ENCODE measurements around the gene DEDD. TPM values are rescaled to one million over a fixed set of nuclear protein-coding genes. Genes with fewer than 3 reads are reported as not detected.
A peak's percentile ranks its signal among the peaks of the same experiment; 100 is the strongest.

The DEDD gene
- total and polyA plus RNA-seq, 2 of the 13 experiments (the other 11 are each of a cell fraction or from before 2014, with no cell fraction given) = 12.6 to 27.8 TPM

- TF ChIP-seq ARID5B (CRISPR knock-in tag; IDR thresholded peaks at IDR 0.05) (no peak; the same call in none of the 2 replicates), ZNF616 (CRISPR knock-in tag; IDR thresholded peaks at IDR 0.05; ENCODE audit: low read depth) (no peak), STAT6 (CRISPR knock-in tag; IDR thresholded peaks at IDR 0.05; ENCODE audit: borderline replicate concordance) (peak; percentile 57; the same call in 1 of the 2 replicates), ZFP62 (CRISPR knock-in tag; IDR thresholded peaks at IDR 0.05) (no peak), MATR3 (CRISPR knock-in tag; IDR thresholded peaks at IDR 0.05) (no peak), ZFP36 (IDR thresholded peaks at IDR 0.05; ENCODE audit: borderline replicate concordance, low read depth, low read length, partially characterized antibody) (no peak), FOXM1 (CRISPR knock-in tag; IDR thresholded peaks at IDR 0.05) (no peak), SNRNP70 (IDR thresholded peaks at IDR 0.05; ENCODE audit: low read depth, low read length) (no peak), HNRNPUL1 (IDR thresholded peaks at IDR 0.05; ENCODE audit: low read depth, low read length) (no peak), PCBP1 (IDR thresholded peaks at IDR 0.05; ENCODE audit: borderline replicate concordance, low read depth, low read length) (no peak), HDAC6 (IDR thresholded peaks at IDR 0.05; ENCODE audit: low read depth, low read length) (no peak), GPN1 (CRISPR knock-in tag; IDR thresholded peaks at IDR 0.05; ENCODE audit: borderline replicate concordance) (no peak), SALL1 (CRISPR knock-in tag; IDR thresholded peaks at IDR 0.05) (peak; percentile 75), ZNF567 (CRISPR knock-in tag; IDR thresholded peaks at IDR 0.05; ENCODE audit: borderline replicate concordance) (no peak), ETV6 (CRISPR knock-in tag; conservative IDR thresholded peaks at IDR 0.05) (peak; percentile 56; the same call in 1 of the 2 replicates)
- TF ChIP-seq, protein P1, sequence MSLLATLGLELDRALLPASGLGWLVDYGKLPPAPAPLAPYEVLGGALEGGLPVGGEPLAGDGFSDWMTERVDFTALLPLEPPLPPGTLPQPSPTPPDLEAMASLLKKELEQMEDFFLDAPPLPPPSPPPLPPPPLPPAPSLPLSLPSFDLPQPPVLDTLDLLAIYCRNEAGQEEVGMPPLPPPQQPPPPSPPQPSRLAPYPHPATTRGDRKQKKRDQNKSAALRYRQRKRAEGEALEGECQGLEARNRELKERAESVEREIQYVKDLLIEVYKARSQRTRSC (CRISPR knock-in tag; IDR thresholded peaks at IDR 0.05; ENCODE audit: low read depth) = peak; percentile 77; the same call in 1 of the 2 replicates
- TF ChIP-seq, protein P2, sequence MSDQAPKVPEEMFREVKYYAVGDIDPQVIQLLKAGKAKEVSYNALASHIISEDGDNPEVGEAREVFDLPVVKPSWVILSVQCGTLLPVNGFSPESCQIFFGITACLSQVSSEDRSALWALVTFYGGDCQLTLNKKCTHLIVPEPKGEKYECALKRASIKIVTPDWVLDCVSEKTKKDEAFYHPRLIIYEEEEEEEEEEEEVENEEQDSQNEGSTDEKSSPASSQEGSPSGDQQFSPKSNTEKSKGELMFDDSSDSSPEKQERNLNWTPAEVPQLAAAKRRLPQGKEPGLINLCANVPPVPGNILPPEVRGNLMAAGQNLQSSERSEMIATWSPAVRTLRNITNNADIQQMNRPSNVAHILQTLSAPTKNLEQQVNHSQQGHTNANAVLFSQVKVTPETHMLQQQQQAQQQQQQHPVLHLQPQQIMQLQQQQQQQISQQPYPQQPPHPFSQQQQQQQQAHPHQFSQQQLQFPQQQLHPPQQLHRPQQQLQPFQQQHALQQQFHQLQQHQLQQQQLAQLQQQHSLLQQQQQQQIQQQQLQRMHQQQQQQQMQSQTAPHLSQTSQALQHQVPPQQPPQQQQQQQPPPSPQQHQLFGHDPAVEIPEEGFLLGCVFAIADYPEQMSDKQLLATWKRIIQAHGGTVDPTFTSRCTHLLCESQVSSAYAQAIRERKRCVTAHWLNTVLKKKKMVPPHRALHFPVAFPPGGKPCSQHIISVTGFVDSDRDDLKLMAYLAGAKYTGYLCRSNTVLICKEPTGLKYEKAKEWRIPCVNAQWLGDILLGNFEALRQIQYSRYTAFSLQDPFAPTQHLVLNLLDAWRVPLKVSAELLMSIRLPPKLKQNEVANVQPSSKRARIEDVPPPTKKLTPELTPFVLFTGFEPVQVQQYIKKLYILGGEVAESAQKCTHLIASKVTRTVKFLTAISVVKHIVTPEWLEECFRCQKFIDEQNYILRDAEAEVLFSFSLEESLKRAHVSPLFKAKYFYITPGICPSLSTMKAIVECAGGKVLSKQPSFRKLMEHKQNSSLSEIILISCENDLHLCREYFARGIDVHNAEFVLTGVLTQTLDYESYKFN (CRISPR knock-in tag; conservative IDR thresholded peaks at IDR 0.05) = peak; percentile 38
These were observed 44.9 kb upstream of the DEDD start, which contains the start of gene B4GALT3 (continued) for GRCh38 chr1:161177112-161177935.

Data from HepG2 (cell line).